ENCODE measurements around the gene TICAM1. TPM values are rescaled to one million over a fixed set of nuclear protein-coding genes. Genes with fewer than 3 reads are reported as not detected.

Gene TICAM1
- total and polyA plus RNA-seq, 2 of the 13 experiments (the other 11 are each of a cell fraction or from before 2014, with no cell fraction given), result 0.33 to 0.95 TPM

DNA sequence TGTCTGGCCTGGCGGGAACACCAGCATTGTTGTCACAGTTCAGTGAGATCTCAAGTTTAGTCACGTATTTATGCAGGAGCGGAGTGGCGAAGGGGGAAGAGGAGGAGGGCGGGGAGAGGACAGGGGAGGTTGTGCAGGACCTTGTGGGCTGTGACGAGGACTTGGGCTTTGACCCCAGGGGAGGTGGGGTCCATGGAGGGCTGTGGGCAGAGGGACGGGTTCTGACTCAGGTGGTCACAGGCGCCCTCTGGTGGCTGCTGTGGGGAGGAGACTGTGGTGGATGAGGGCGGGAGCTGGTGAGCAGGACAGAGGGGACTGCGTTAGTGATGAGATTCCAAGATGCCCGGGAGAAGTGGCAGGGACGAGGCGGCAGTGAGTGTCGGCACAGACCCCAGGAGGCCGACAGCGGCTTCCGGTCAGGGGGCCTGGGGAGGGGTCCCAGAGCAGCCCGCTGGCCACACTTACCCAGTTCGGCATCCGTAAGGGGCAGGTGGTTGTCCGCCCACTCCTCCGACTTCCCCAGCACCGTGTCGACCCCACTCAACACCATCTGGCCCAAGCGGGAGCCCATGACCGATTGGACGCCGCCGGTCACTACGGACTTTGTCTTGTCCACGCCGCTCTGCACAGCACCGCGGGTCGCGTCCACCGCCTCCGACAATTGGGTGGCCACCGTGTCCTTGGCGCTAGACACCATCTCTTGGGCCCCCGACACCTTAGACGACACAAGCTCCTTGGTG, 20.2 kb upstream of the TICAM1 start (continued):
- TF ChIP-seq GLI4 (CRISPR knock-in tag; IDR thresholded peaks at IDR 0.05; ENCODE audit: borderline replicate concordance), result no peak
- TF ChIP-seq TAF15 (IDR thresholded peaks at IDR 0.05; ENCODE audit: low read depth, low read length, poor library complexity, severe bottlenecking), result peak; percentile 50
- TF ChIP-seq ARNT2 (CRISPR knock-in tag; IDR thresholded peaks at IDR 0.05; ENCODE audit: low read depth), result no peak
- TF ChIP-seq ZNF354B (CRISPR knock-in tag; IDR thresholded peaks at IDR 0.05), result 0 out of 2 replicates have a peak, but pooled peaks have one; percentile 19
- TF ChIP-seq YEATS2 (CRISPR knock-in tag; IDR thresholded peaks at IDR 0.05; ENCODE audit: borderline replicate concordance), result peak; percentile 25; the same call in 1 of the 2 replicates
- TF ChIP-seq ZNF543 (CRISPR knock-in tag; IDR thresholded peaks at IDR 0.05), result no peak
- TF ChIP-seq, protein P1, sequence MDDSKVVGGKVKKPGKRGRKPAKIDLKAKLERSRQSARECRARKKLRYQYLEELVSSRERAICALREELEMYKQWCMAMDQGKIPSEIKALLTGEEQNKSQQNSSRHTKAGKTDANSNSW (CRISPR knock-in tag; IDR thresholded peaks at IDR 0.05; ENCODE audit: borderline replicate concordance), result no peak
- TF ChIP-seq, protein P2, sequence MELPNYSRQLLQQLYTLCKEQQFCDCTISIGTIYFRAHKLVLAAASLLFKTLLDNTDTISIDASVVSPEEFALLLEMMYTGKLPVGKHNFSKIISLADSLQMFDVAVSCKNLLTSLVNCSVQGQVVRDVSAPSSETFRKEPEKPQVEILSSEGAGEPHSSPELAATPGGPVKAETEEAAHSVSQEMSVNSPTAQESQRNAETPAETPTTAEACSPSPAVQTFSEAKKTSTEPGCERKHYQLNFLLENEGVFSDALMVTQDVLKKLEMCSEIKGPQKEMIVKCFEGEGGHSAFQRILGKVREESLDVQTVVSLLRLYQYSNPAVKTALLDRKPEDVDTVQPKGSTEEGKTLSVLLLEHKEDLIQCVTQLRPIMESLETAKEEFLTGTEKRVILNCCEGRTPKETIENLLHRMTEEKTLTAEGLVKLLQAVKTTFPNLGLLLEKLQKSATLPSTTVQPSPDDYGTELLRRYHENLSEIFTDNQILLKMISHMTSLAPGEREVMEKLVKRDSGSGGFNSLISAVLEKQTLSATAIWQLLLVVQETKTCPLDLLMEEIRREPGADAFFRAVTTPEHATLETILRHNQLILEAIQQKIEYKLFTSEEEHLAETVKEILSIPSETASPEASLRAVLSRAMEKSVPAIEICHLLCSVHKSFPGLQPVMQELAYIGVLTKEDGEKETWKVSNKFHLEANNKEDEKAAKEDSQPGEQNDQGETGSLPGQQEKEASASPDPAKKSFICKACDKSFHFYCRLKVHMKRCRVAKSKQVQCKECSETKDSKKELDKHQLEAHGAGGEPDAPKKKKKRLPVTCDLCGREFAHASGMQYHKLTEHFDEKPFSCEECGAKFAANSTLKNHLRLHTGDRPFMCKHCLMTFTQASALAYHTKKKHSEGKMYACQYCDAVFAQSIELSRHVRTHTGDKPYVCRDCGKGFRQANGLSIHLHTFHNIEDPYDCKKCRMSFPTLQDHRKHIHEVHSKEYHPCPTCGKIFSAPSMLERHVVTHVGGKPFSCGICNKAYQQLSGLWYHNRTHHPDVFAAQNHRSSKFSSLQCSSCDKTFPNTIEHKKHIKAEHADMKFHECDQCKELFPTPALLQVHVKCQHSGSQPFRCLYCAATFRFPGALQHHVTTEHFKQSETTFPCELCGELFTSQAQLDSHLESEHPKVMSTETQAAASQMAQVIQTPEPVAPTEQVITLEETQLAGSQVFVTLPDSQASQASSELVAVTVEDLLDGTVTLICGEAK (IDR thresholded peaks at IDR 0.05), result no peak
- TF ChIP-seq, protein P2 (CRISPR knock-in tag; IDR thresholded peaks at IDR 0.05), result no peak
- 0 out of 2 replicates have a peak, but pooled peaks have one; percentile 33 for TF ChIP-seq EEA1 (CRISPR knock-in tag; IDR thresholded peaks at IDR 0.05; ENCODE audit: borderline replicate concordance)
- TF ChIP-seq ZNF232 (CRISPR knock-in tag; IDR thresholded peaks at IDR 0.05; ENCODE audit: borderline replicate concordance), result no peak
- TF ChIP-seq PHB2 (IDR thresholded peaks at IDR 0.05; ENCODE audit: partially characterized antibody), result no peak
- TF ChIP-seq HCFC1 (IDR thresholded peaks at IDR 0.05; ENCODE audit: low read depth, low read length), result no peak
- TF ChIP-seq, protein P3, sequence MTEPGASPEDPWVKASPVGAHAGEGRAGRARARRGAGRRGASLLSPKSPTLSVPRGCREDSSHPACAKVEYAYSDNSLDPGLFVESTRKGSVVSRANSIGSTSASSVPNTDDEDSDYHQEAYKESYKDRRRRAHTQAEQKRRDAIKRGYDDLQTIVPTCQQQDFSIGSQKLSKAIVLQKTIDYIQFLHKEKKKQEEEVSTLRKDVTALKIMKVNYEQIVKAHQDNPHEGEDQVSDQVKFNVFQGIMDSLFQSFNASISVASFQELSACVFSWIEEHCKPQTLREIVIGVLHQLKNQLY (CRISPR knock-in tag; IDR thresholded peaks at IDR 0.05), result no peak
- TF ChIP-seq ZNF138 (CRISPR knock-in tag; IDR thresholded peaks at IDR 0.05; ENCODE audit: low read depth), result no peak
- TF ChIP-seq ZNF510 (CRISPR knock-in tag; IDR thresholded peaks at IDR 0.05; ENCODE audit: low read depth), result no peak
- TF ChIP-seq ZEB1 (IDR thresholded peaks at IDR 0.05; ENCODE audit: insufficient replicate concordance, low read depth), result no peak
- TF ChIP-seq BCL6 (CRISPR knock-in tag; IDR thresholded peaks at IDR 0.05), result no peak
- no peak for TF ChIP-seq FOXA1 (IDR thresholded peaks at IDR 0.05)
- TF ChIP-seq FOXA1 (CRISPR knock-in tag; IDR thresholded peaks at IDR 0.05), result 0 out of 2 replicates have a peak, but pooled peaks have one; percentile 23
- TF ChIP-seq NCOA5 (CRISPR knock-in tag; IDR thresholded peaks at IDR 0.05), result no peak

All from HepG2 (cell line).